HCT116 (cell line): ENCODE measurements around the gene MGA. TPM values are rescaled to one million over a fixed set of nuclear protein-coding genes. Genes with fewer than 3 reads are reported as not detected.
"Not testable (repeated sequence)": the region's sequence is repeated elsewhere in the genome, so short reads cannot be mapped to it uniquely, and the experiment has no call there.

Experiments
- ATAC-seq: fragments of 200-7000 bp; cut with Tn5 transposase; 2 replicates; pipeline ENCODE4 v1.9.1; 2020; ENCODE audit warnings: mild to moderate bottlenecking, moderate library complexity
- BruUV-seq: library from RNA; stranded (reverse); fragments of 400-500 nt; replicated peaks from 2 replicates; lab custom pipeline; 2021; lab: Mats Ljungman, UMichigan
- CTCF ChIA-PET: fragments of 300-600 bp; sonication (Branson Sonifier 250); formaldehyde crosslinking; loops from one replicate; lab custom pipeline; 2021; ENCODE audit warnings: antibody characterized with exemption; lab: Charles Lee
- POLR2A ChIA-PET: fragments of 300-600, 350-600 bp; sonication (Branson Sonifier 250); formaldehyde crosslinking; loops from one replicate; lab custom pipeline; 2021; ENCODE audit warnings: antibody characterized with exemption; lab: Charles Lee
- RAD21 ChIA-PET, 2 experiments: fragments of 300-600 bp; sonication (Branson Sonifier 250); formaldehyde crosslinking; loops; one replicate each; lab custom pipeline; 2023; ENCODE audit warnings: low total read pairs in 2 of 2; ENCODE audit not compliant: uncharacterized antibody in 2 of 2, unreplicated experiment in 2 of 2, low non-redundant PET in 1 of 2; lab: Charles Lee
- DNase-seq: peaks from one replicate; pipeline ENCODE4 v3.0.0-alpha.2; 2010; ENCODE audit warnings: low read depth, low spot score
- H2AFZ ChIP-seq: fragments of 200-600 bp; shearing (Covaris generic), sonication (generic); 2 replicates; pipeline ENCODE4 v1.6.1; 2017; ENCODE audit warnings: low read depth, mixed run types, mixed read lengths, antibody characterized with exemption, low read length; ENCODE audit not compliant: poor library complexity, severe bottlenecking
- H3K27ac ChIP-seq: 2 replicates; pipeline ENCODE4 v1.5.1; 2012; ENCODE audit warnings: low read depth, low read length
- H3K27me3 ChIP-seq: fragments of 200-600 bp; sonication (generic); 2 replicates; pipeline ENCODE4 v1.6.1; 2016; ENCODE audit warnings: mixed run types, low read length, mixed read lengths; ENCODE audit not compliant: insufficient read depth
- H3K36me3 ChIP-seq, 2 experiments: fragments of 200-500 bp in 1 of 2; fragments of 200-600 bp in 1 of 2; sonication (Bioruptor generic) in 1 of 2; sonication (generic) in 1 of 2; 2 replicates each; pipeline versions ENCODE4 v1.5.1 to v1.6.1; 2014 to 2016; ENCODE audit warnings: low read length in 2 of 2, inconsistent platforms in 1 of 2, mixed read lengths in 1 of 2, mixed run types in 1 of 2; ENCODE audit not compliant: insufficient read depth in 2 of 2, control insufficient read depth in 1 of 2
- H3K4me1 ChIP-seq, 2 experiments: fragments of 200-600 bp in 1 of 2; sonication (generic) in 1 of 2; 2 replicates each; pipeline versions ENCODE4 v1.5.1 to v1.6.1; 2012 to 2017; ENCODE audit warnings: low read length in 2 of 2, inconsistent platforms in 1 of 2, mild to moderate bottlenecking in 1 of 2, mixed read lengths in 1 of 2, mixed run types in 1 of 2, moderate library complexity in 1 of 2; ENCODE audit not compliant: insufficient read depth in 2 of 2, control insufficient read depth in 1 of 2
- H3K4me2 ChIP-seq: fragments of 200-600 bp; sonication (generic); 2 replicates; pipeline ENCODE4 v1.6.1; 2017; ENCODE audit warnings: mixed run types, low read length, mixed read lengths
- H3K4me3 ChIP-seq, 2 experiments: fragments of 200-600 bp in 1 of 2; sonication (generic) in 1 of 2; replicated peaks in 1 of 2; 2 replicates each; pipeline ENCODE4 v1.5.1; 2011 to 2016; ENCODE audit warnings: low read length in 2 of 2, control low read depth in 1 of 2, low read depth in 1 of 2, mild to moderate bottlenecking in 1 of 2, mixed read lengths in 1 of 2, mixed run types in 1 of 2
- H3K79me2 ChIP-seq: fragments of 200-600 bp; sonication (generic); 2 replicates; pipeline ENCODE4 v1.6.1; 2017; ENCODE audit warnings: mild to moderate bottlenecking, mixed run types, low read length, moderate library complexity, mixed read lengths; ENCODE audit not compliant: insufficient read depth
- H3K9ac ChIP-seq: fragments of 200-600 bp; sonication (generic); 2 replicates; pipeline ENCODE4 v1.6.1; 2016; ENCODE audit warnings: low read length, mixed read lengths
- H3K9me2 ChIP-seq: fragments of 200-600 bp; sonication (generic), shearing (Covaris generic); 2 replicates; pipeline ENCODE4 v1.6.1; 2017; ENCODE audit warnings: mixed run types, mild to moderate bottlenecking, moderate library complexity; ENCODE audit not compliant: insufficient read depth
- H3K9me3 ChIP-seq, 2 experiments: fragments of 200-500 bp in 1 of 2; fragments of 200-600 bp in 1 of 2; sonication (Bioruptor generic) in 1 of 2; sonication (generic) in 1 of 2; 2 replicates each; pipeline ENCODE4 v1.6.1; 2014 to 2017; ENCODE audit warnings: low read length in 2 of 2, mixed read lengths in 2 of 2, inconsistent platforms in 1 of 2, low read depth in 1 of 2, mild to moderate bottlenecking in 1 of 2, mixed run types in 1 of 2, moderate library complexity in 1 of 2; ENCODE audit not compliant: control insufficient read depth in 1 of 2, insufficient read depth in 1 of 2
- H4K20me1 ChIP-seq: fragments of 200-600 bp; sonication (generic), shearing (Covaris generic); 2 replicates; pipeline ENCODE4 v1.6.1; 2017; ENCODE audit warnings: mixed run types, mild to moderate bottlenecking, moderate library complexity; ENCODE audit not compliant: insufficient read depth
- EGR1 ChIP-seq: IDR thresholded peaks from 2 replicates; pipeline ENCODE4 v1.6.1; 2012; ENCODE audit warnings: low read depth
- EZH2 ChIP-seq: fragments of 200-600 bp; sonication (generic); IDR thresholded peaks from 2 replicates; pipeline ENCODE4 v1.6.1; 2017; ENCODE audit warnings: antibody characterized with exemption, mixed run types
- EZH2phosphoT487 ChIP-seq: fragments of 200-600 bp; IDR thresholded peaks from 2 replicates; pipeline ENCODE4 v1.6.1; 2018; ENCODE audit warnings: antibody characterized with exemption, borderline replicate concordance
- FOSL1 ChIP-seq: IDR thresholded peaks from 2 replicates; pipeline ENCODE4 v1.6.1; 2012; ENCODE audit warnings: low read depth
- MAX ChIP-seq: IDR thresholded peaks from 2 replicates; pipeline ENCODE4 v1.6.1; 2012
- POLR2AphosphoS5 ChIP-seq: IDR thresholded peaks from 2 replicates; pipeline ENCODE4 v1.6.1; 2011; ENCODE audit warnings: mild to moderate bottlenecking, low read depth, low read length, moderate library complexity
- REST ChIP-seq: IDR thresholded peaks from 2 replicates; pipeline ENCODE4 v1.6.1; 2012; ENCODE audit warnings: low read depth
- SRF ChIP-seq: IDR thresholded peaks from 2 replicates; pipeline ENCODE4 v1.6.1; 2012; ENCODE audit warnings: low read depth
- YY1 ChIP-seq: IDR thresholded peaks from 2 replicates; pipeline ENCODE4 v1.6.1; 2011; ENCODE audit warnings: low read length, low read depth, moderate library complexity, mild to moderate bottlenecking; ENCODE audit not compliant: insufficient replicate concordance; ENCODE audit errors: extremely low read depth
- ZNF274 ChIP-seq: fragments of 200-500 bp; sonication (Bioruptor generic); IDR thresholded peaks from 2 replicates; pipeline ENCODE4 v1.6.1; 2014; ENCODE audit warnings: mild to moderate bottlenecking, low read depth, low read length, inconsistent platforms
- intact Hi-C: fragments of 100-400 bp; cut with micrococcal nuclease; formaldehyde crosslinking; loops from 2 replicates; pipeline ENCODE4 v1.10.0; 2022
- total RNA-seq: library from RNA; stranded (reverse); gene quantifications from one replicate; pipeline ENCODE4 v1.2.1, GENCODE V29; 2021; ENCODE audit not compliant: unreplicated experiment

The MGA gene
- total RNA-seq, 1 experiment from 2014 or later, result 28.9 TPM

GRCh38 chr15:41727143-41727542 is 66.9 kb downstream of the MGA start:
- no peaks in the 10 kb centered on the region for H3K9me2 ChIP-seq
- TF ChIP-seq REST (no peak), FOSL1 (no peak), POLR2AphosphoS5 (no peak), EZH2 (no peak), EGR1 (no peak), EZH2phosphoT487 (no peak), MAX (no peak), YY1 (no peak), ZNF274 (no peak), SRF (no peak)
- TF ChIP-seq, all 23 proteins: peak for 0
- ATAC-seq, result no peak
- H3K4me2 ChIP-seq, result no peak overlapping the region
- H4K20me1 ChIP-seq, result peaks cover 4% of the 10 kb centered on the region
- ChIA-PET CTCF (no interaction called here), POLR2A (no interaction called here), RAD21 (no interaction called here)
- H3K9ac ChIP-seq, result no peak overlapping the region
- no peaks in the 10 kb centered on the region for H3K9me3 ChIP-seq
- intact Hi-C loops, result no loop called here
- no peak overlapping the region for H3K27ac ChIP-seq
- peaks cover 0 to 3% of the 10 kb centered on the region in 2 experiments; a peak in 2 of 4 replicates for H3K36me3 ChIP-seq
- no TSS peak for BruUV-seq
- no peaks in the 10 kb centered on the region for H3K27me3 ChIP-seq
- no peak overlapping the region for H2AFZ ChIP-seq
- H3K4me1 ChIP-seq, result no peaks in the 10 kb centered on the region
- DNase-seq, result no peak
- H3K4me3 ChIP-seq, result no peak overlapping the region
- no peaks in the 10 kb centered on the region for H3K79me2 ChIP-seq

GRCh38 chr15:41728061-41728460 is 67.9 kb downstream of the MGA start:
- not testable (repeated sequence) for H3K36me3 ChIP-seq, H3K4me1 ChIP-seq
- CTCF ChIA-PET, result interaction anchor here (0.6 kb wide), 1 partner anchor 79 kb away, joined by 3 read pairs; no protein-coding TSS in a partner anchor

More at GRCh38 chr15:41728061-41728460, 67.9 kb downstream of the MGA start:
- BruUV-seq, DNase-seq, H3K27me3 ChIP-seq, H3K27ac ChIP-seq, H3K9me3 ChIP-seq, H3K79me2 ChIP-seq, intact Hi-C loops, POLR2A ChIA-PET, H3K4me3 ChIP-seq, H4K20me1 ChIP-seq, RAD21 ChIA-PET, H3K4me2 ChIP-seq, H2AFZ ChIP-seq, H3K9ac ChIP-seq, H3K9me2 ChIP-seq, ATAC-seq: not testable (repeated sequence)
